ENCODE results near the gene TBC1D22B. TPM values are rescaled to one million over a fixed set of nuclear protein-coding genes. Genes with fewer than 3 reads are reported as not detected.
A peak's percentile ranks its signal among the peaks of the same experiment; 100 is the strongest.

TBC1D22B gene
- total RNA-seq, 1 donor from 2014 or later, result 4.7 TPM

- FAIRE-seq (no peak), DNase-seq (ENCODE audit: low read depth) (no peak)
- no peaks in the 10 kb centered on the region for H3K36me3 ChIP-seq (ENCODE audit: control insufficient read depth, insufficient read depth, low read length)
- TF ChIP-seq CTCF (IDR thresholded peaks at IDR 0.05; ENCODE audit: insufficient read depth, low read length, severe bottlenecking), result no peak
- H3K27me3 ChIP-seq (ENCODE audit: control insufficient read depth, insufficient read depth, low read length), result no peaks in the 10 kb centered on the region
- no peak overlapping the region for H3K4me3 ChIP-seq (ENCODE audit: low read depth, low read length)
Observed at GRCh38 chr6:37241775-37242428, 15.7 kb upstream of the TBC1D22B start.

- DNase-seq (ENCODE audit: low read depth) (peak; percentile 98), FAIRE-seq (peak; percentile 7)
- H3K27me3 ChIP-seq (ENCODE audit: control insufficient read depth, insufficient read depth, low read length), result no peaks in the 10 kb centered on the region
- TF ChIP-seq CTCF (IDR thresholded peaks at IDR 0.05; ENCODE audit: insufficient read depth, low read length, severe bottlenecking), result no peak
- H3K4me3 ChIP-seq (ENCODE audit: low read depth, low read length), result no peak overlapping the region
- H3K36me3 ChIP-seq (ENCODE audit: control insufficient read depth, insufficient read depth, low read length), result no peaks in the 10 kb centered on the region
Observed at GRCh38 chr6:37242429-37243052, 15.0 kb upstream of the TBC1D22B start.

- H3K27me3 ChIP-seq (ENCODE audit: control insufficient read depth, insufficient read depth, low read length), result no peaks in the 10 kb centered on the region
- FAIRE-seq (no peak), DNase-seq (ENCODE audit: low read depth) (no peak)
- no peak overlapping the region for H3K4me3 ChIP-seq (ENCODE audit: low read depth, low read length)
- H3K36me3 ChIP-seq (ENCODE audit: control insufficient read depth, insufficient read depth, low read length), result no peaks in the 10 kb centered on the region
- no peak for TF ChIP-seq CTCF (IDR thresholded peaks at IDR 0.05; ENCODE audit: insufficient read depth, low read length, severe bottlenecking)
Observed at GRCh38 chr6:37243131-37243815, 14.3 kb upstream of the TBC1D22B start.

- H3K27me3 ChIP-seq (ENCODE audit: control insufficient read depth, insufficient read depth, low read length), result no peaks in the 10 kb centered on the region
- DNase-seq (ENCODE audit: low read depth), result no peak
Observed at GRCh38 chr6:37243816-37244370, 13.7 kb upstream of the TBC1D22B start.

More at GRCh38 chr6:37243816-37244370, 13.7 kb upstream of the TBC1D22B start:
- H3K36me3 ChIP-seq (ENCODE audit: control insufficient read depth, insufficient read depth, low read length), result no peaks in the 10 kb centered on the region
- H3K4me3 ChIP-seq (ENCODE audit: low read depth, low read length), result no peak overlapping the region
- no peak for TF ChIP-seq CTCF (IDR thresholded peaks at IDR 0.05; ENCODE audit: insufficient read depth, low read length, severe bottlenecking)
- no peak for FAIRE-seq

Measured in bronchial epithelial cell (primary cell).